Measurements from ENCODE around the gene ARHGAP15.

- no peak for TF ChIP-seq YY1 (IDR thresholded peaks at IDR 0.05; ENCODE audit: insufficient read depth, insufficient read length)
- TF ChIP-seq SUZ12 (IDR thresholded peaks at IDR 0.05; ENCODE audit: extremely low read depth, insufficient read depth, insufficient read length): no peak
These were observed 678.5 kb downstream of the ARHGAP15 start for GRCh38 chr2:143807671-143808070.

All from NT2/D1 (cell line).